AG09309 (cell line): ENCODE results near the gene BICD2.

Experiments used
- DNase-seq: peaks from one replicate; pipeline ENCODE4 v3.0.0-alpha.2; 2010; ENCODE audit warnings: low read depth
- H3K4me3 ChIP-seq: 2 replicates; pipeline ENCODE4 v1.5.1; 2011; ENCODE audit warnings: mild to moderate bottlenecking, low read depth, low read length, moderate library complexity; ENCODE audit not compliant: control insufficient read depth
- CTCF ChIP-seq: IDR thresholded peaks from 2 replicates; pipeline ENCODE4 v1.5.1; 2011; ENCODE audit warnings: mild to moderate bottlenecking, low read depth, low read length, inconsistent platforms; ENCODE audit not compliant: insufficient read depth, control insufficient read depth; ENCODE audit errors: missing control alignments

Gene BICD2

GRCh38 chr9:92663951-92664350, 100.7 kb downstream of the BICD2 start:
- DNase-seq: no peak
- H3K4me3 ChIP-seq: no peak overlapping the region
- no peak for TF ChIP-seq CTCF

GRCh38 chr9:92663126-92663525, 101.5 kb downstream of the BICD2 start:
- no peak overlapping the region for H3K4me3 ChIP-seq
- TF ChIP-seq CTCF: no peak
- DNase-seq: no peak

GRCh38 chr9:92661743-92662142, 102.9 kb downstream of the BICD2 start:
- no peak overlapping the region for H3K4me3 ChIP-seq
- DNase-seq: no peak
- no peak for TF ChIP-seq CTCF
